ENCODE results near the gene MBOAT7.
"Not testable (repeated sequence)": the region's sequence is repeated elsewhere in the genome, so short reads cannot be mapped to it uniquely, and the experiment has no call there.

DNA sequence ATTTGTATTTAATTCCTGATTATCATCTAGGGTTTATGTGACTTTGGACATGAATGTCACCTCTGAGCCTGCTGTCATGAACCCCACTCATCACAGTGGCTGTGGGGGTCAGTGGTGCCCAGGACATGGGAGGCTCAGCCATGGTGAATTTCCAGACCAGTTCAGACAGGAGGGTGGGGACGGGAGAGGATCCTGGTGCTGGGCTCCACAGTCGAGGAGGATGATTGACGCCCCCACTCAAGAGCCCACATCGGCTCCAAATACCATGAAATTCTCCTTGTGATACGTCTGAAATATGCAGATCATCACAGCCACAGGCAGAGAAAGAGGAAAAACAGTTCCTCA lies 34.5 kb upstream of the MBOAT7 start:
- TF ChIP-seq, protein P1, sequence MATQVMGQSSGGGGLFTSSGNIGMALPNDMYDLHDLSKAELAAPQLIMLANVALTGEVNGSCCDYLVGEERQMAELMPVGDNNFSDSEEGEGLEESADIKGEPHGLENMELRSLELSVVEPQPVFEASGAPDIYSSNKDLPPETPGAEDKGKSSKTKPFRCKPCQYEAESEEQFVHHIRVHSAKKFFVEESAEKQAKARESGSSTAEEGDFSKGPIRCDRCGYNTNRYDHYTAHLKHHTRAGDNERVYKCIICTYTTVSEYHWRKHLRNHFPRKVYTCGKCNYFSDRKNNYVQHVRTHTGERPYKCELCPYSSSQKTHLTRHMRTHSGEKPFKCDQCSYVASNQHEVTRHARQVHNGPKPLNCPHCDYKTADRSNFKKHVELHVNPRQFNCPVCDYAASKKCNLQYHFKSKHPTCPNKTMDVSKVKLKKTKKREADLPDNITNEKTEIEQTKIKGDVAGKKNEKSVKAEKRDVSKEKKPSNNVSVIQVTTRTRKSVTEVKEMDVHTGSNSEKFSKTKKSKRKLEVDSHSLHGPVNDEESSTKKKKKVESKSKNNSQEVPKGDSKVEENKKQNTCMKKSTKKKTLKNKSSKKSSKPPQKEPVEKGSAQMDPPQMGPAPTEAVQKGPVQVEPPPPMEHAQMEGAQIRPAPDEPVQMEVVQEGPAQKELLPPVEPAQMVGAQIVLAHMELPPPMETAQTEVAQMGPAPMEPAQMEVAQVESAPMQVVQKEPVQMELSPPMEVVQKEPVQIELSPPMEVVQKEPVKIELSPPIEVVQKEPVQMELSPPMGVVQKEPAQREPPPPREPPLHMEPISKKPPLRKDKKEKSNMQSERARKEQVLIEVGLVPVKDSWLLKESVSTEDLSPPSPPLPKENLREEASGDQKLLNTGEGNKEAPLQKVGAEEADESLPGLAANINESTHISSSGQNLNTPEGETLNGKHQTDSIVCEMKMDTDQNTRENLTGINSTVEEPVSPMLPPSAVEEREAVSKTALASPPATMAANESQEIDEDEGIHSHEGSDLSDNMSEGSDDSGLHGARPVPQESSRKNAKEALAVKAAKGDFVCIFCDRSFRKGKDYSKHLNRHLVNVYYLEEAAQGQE (IDR thresholded peaks at IDR 0.05; ENCODE audit: low read depth, low read length): not testable (repeated sequence)
- not testable (repeated sequence) for TF ChIP-seq CTCF (IDR thresholded peaks at IDR 0.05); JUND (IDR thresholded peaks at IDR 0.05); CHD2 (IDR thresholded peaks at IDR 0.05; ENCODE audit: low read length, partially characterized antibody)

Data from SK-N-SH (cell line).